Activated CD4-positive, alpha-beta T cell treated with anti-CD3 and anti-CD28 coated beads for 4 hours (primary cell): ENCODE results near the gene FXYD4.
"Not testable (repeated sequence)": the region's sequence is repeated elsewhere in the genome, so short reads cannot be mapped to it uniquely, and the experiment has no call there.

ENCODE experiments used
- DNase-seq, 2 donors: peaks; one replicate each; pipeline ENCODE4 v3.0.0-alpha.2; 2020

The FXYD4 gene

GRCh38 chr10:43371418-43371817 is at the start of gene FXYD4:
FXYD4 (plus strand) TSS chr10:43371636; CDS start chr10:43373747, 2,111 bp downstream.
- DNase-seq, result no peak

- no peak for DNase-seq
Measured at GRCh38 chr10:43322331-43322730, 49.1 kb upstream of the FXYD4 start.

GRCh38 chr10:43322769-43323168 is 48.7 kb upstream of the FXYD4 start:
- DNase-seq, result peak; percentile 68 to 78

- no peak for DNase-seq
Measured at GRCh38 chr10:43323245-43323644, 48.2 kb upstream of the FXYD4 start.

GRCh38 chr10:43324876-43325275 is 46.6 kb upstream of the FXYD4 start:
- DNase-seq, result no peak

- no peak for DNase-seq
Measured at GRCh38 chr10:43327171-43327570, 44.3 kb upstream of the FXYD4 start.

- no peak for DNase-seq
Measured at GRCh38 chr10:43327986-43328385, 43.5 kb upstream of the FXYD4 start.

GRCh38 chr10:43328810-43329209 is 42.6 kb upstream of the FXYD4 start:
- DNase-seq, result not testable (repeated sequence)

- DNase-seq, result not testable (repeated sequence)
Measured at GRCh38 chr10:43329246-43329885, 42.1 kb upstream of the FXYD4 start.

- not testable (repeated sequence) for DNase-seq
Measured at GRCh38 chr10:43330049-43330823, 41.2 kb upstream of the FXYD4 start.

- DNase-seq, result not testable (repeated sequence)
Measured at GRCh38 chr10:43330824-43331127, 40.7 kb upstream of the FXYD4 start.

GRCh38 chr10:43333653-43334052 is 37.8 kb upstream of the FXYD4 start:
- DNase-seq, result no peak

GRCh38 chr10:43336061-43336460 is 35.4 kb upstream of the FXYD4 start:
- no peak for DNase-seq

GRCh38 chr10:43336641-43337318 is 34.7 kb upstream of the FXYD4 start:
- DNase-seq, result no peak

GRCh38 chr10:43337536-43337935 is 33.9 kb upstream of the FXYD4 start:
- not testable (repeated sequence) for DNase-seq

- no peak for DNase-seq
Measured at GRCh38 chr10:43338117-43338516, 33.3 kb upstream of the FXYD4 start.

- DNase-seq, result no peak
Measured at GRCh38 chr10:43339136-43339535, 32.3 kb upstream of the FXYD4 start.

- no peak for DNase-seq
Measured at GRCh38 chr10:43340101-43340500, 31.3 kb upstream of the FXYD4 start.

GRCh38 chr10:43340619-43341018 is 30.8 kb upstream of the FXYD4 start:
- no peak for DNase-seq

GRCh38 chr10:43341450-43341849 is 30.0 kb upstream of the FXYD4 start:
- no peak for DNase-seq

- no peak for DNase-seq
Measured at GRCh38 chr10:43342279-43343125, 28.9 kb upstream of the FXYD4 start.

GRCh38 chr10:43343126-43343525 is 28.3 kb upstream of the FXYD4 start:
- DNase-seq, result no peak

- no peak for DNase-seq
Measured at GRCh38 chr10:43344051-43344450, 27.4 kb upstream of the FXYD4 start.
